Activated CD8-positive, alpha-beta memory T cell treated with anti-CD3 and anti-CD28 coated beads, Interleukin-2, amount 50 U/mL, for 48 hours (primary cell): Measurements from ENCODE around the gene DLG5.

Experiments used
- DNase-seq: peaks from one replicate; pipeline ENCODE4 v3.0.0-alpha.2; 2020

DLG5 gene

GRCh38 chr10:77946084-77946483, 19.5 kb upstream of the DLG5 start:
- DNase-seq, result no peak

- no peak for DNase-seq
Observed at GRCh38 chr10:77944519-77944918, 18.0 kb upstream of the DLG5 start.

- no peak for DNase-seq
Observed at GRCh38 chr10:77943121-77943901, 16.8 kb upstream of the DLG5 start.

DNA sequence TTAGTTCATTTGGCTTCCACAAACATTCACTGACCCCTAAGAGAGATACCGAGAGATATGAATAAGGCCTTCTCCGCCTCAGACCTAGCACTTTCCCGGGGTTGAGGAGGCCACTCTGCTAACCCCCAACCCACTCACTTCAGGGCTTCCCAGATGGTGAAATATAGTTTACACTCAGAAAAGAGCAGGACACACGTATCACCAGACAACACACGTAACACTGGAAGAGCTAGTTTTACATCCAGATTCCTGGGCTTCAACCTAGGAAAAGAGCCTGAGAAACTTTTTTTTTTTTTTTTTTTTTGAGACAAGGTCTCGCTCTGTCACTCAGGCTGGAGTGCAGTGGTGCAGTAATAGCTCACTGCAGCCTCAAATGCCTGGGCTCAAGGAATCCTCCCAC, 15.2 kb upstream of the DLG5 start:
- no peak for DNase-seq

DNA sequence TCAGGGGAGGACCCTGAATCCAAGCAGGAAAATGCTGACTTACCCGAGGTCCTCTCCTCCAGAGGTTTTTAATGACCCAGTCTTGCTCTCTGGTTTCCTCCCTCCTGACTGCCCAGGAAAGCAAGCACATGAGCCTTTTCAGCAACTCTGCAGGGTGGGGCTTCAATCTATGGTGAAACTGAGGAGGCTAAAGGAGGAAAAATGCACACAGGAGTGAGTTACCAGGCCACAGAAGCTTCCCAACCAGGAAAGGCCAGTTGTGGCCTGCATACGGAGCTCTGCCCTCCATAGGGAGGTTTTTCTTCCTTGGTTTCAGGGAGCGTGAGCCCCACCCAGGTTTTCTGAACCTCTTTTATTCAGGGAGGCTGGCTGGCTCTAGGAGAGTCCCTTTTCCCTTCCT, 14.1 kb upstream of the DLG5 start:
- DNase-seq, result no peak

DNA sequence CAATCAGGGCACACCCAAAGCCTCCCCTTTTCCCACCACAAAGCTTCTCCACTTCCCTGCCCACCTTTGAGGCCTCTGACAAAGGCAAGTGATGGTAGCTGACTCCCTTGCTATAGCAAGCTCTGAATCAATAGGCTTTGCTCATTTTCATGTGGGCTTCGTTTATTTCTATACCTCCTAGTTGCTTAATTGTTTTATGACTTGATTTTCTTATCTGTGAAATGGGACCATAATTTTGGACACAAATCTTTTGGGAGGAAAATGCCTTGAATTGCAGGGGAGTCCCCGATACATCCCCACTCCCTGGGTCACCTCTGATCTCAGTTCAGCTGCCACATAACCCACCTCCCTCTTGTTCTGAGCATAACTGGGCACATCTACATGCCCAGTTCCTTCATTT, 13.7 kb upstream of the DLG5 start:
- DNase-seq, result no peak

- DNase-seq, result no peak
Observed at GRCh38 chr10:77939561-77940001, 13.0 kb upstream of the DLG5 start.

DNA sequence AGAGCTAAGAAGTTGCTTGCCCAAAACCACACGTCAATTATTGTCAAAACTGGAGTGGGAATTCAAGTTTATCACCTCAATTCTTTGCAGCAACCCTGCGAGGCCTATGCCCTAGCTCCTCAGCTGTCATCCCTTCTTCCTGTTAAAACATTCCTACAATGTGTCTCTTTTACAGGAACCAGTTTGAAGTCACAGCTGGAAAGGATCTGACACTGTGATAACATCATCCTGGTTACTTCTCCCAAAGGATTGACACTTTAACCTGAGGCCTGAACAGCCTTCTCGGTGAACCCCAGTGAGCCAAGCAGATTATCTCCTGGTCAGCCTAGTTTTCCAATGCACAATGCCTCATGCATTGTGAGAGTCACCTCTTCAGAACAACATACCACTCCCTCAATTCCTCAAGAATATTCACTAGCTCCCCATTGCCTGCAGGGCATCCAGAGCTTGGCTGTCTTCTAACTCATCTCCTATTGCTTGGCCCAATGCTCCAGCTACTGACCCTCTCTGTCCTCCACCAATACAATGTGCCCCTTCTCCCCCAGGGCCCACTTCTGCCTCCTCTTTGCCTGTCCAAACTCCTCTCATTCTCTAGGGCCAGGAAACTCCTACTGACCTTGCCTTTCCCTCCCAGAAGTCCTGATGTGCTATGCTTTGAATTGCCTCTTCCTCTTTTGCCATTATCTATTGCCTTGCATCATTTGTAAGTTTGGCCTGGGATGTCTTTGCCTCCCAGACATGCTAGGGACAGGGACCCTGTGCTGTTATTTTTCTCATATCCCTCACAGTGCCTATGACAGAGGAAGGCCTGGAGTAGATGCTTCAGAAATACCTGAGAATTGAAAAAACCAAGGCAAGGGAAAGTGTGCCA, 10.4 kb upstream of the DLG5 start:
- DNase-seq, result no peak

DNA sequence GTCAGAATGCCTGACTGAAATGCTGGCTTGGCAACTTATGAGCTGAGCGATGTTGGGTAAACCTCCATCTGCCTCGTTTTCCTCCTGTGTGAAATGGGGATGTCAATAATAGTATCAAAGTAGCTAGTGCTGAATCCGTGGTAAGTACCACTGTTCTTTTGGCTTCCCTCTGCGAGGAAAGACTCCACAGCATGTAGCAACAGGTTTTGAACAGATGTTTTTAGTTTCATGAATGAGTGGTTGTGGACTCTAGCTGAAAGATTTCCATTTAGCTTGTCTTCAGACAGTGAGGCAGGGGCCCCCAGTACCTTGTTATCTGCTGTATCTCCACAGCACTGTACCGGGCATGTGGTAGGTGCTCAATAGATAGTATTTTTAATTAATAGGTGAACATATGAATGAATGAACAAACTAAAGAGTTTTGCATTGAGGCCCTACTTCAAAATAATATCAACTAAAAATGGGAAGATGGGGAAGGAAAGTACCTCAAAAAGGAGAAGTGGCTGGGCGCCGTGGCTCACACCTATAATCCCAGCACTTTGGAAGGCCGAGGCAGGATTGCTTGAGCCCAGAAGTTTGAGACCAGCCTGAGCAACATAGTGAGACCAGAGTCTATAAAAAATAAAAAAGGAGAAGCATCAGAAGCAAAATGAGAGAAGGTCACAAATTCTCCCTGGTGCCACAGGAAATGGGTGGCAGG, 5.6 kb upstream of the DLG5 start:
- DNase-seq, result no peak

DNA sequence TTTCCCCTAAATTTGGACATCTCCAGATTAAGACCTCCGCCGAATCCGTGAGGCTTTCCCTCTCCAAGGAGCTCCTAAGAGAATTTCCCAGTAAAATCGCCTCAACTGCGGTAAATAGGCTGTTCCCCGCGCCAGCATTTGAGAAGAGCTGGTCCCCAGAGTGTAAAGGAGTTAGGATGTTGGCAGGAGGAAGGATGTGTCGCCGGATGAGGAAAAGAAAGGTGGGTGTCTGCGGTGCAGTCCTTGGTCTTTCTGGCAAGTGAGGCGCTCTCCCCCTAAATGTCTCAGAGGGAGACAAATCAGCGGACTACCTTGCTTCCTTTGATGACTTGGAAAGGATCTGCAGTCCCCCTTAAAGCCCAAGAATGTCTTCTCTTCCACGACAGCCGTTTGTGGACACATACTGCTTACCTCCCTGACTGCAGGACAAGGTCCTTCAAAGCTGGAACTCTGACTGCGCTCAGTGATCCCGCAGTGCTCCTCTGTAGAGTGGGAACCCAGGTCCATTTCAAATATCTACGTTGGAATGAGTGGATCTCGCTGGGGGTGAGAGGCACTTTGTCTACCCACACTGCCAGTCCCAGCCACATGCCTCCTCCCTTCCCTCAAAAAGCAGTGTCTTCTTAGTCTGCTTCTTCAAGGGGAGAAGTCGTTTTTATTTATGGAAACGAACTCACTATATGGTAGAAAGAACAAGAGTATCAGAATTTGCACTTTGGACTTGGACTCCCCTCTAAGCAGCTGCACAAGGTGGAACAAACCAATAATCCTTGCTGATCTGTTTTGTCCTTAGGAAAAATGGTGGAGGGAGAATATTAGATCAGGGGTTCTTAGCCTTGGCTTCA, 1.1 kb upstream of the DLG5 start:
- DNase-seq, result no peak

DNA sequence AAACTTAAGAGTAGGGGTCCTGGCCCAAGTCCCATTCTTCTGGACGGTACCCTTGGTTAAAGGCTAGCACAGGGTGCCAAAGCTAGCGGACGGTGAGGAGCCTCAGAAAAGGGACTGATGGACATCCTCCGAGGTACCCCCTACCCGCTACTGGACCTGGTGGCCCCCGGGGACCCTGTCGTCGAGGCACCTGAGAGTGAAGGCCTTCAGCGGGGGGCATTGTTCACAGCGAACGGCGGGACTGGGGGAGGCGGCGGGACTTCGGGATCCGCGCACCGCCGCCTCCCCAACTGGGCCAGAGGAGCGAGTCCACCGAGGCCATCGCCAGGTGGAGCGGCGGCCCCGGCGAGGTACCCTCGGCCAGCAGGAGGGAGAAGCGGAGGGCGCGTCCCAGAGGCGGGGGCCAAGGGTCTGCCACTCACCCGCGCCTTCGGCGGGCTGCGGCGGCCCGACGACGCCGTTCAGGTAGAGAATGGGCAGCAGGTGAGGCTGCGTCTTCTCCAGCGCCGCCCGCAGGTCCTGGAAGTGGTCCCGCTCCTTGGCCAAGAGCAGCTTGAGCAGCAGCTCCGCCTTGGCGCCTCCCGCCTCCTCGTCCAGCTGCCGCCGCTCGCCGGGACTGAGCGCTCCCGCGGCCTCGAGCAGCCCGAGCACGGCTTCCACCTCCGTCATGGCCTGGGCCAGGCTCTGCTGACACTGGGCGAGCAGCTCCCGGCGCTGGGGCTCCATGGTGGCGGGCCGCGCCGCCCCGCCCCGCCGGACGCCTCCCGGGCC, 575 bp downstream of the DLG5 start:
- peak; percentile 71 for DNase-seq

- no peak for DNase-seq
Observed at GRCh38 chr10:77925410-77925794, 1.2 kb downstream of the DLG5 start.

DNA sequence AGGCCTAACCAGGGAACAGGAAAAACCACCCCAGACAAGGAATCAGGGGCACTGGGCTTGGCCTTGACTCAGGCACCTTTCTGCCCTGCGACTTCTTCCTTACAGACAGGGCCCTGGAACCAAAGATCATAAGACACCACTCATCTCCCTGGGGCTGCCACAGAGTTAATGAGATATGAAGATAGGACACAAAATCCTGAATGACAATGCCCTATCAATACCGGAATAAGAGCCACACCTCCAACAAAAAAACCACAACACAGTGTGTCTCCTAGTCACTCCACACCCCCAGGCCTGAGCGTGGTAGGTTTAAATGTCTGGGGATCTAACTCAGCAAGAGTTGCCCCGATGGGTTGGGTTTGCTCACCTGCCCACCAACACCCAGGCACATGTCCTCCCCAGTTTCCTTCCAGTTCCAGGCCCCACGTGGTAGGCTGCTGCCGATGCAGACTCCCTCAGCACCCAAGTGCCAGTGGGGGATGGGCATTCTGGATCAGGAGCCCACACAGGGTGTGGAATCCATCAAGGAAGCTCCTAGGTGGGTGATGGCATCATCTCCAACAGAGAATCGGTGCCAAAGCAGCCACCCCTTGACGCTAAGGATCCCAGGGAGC, 3.9 kb downstream of the DLG5 start:
- no peak for DNase-seq

DNA sequence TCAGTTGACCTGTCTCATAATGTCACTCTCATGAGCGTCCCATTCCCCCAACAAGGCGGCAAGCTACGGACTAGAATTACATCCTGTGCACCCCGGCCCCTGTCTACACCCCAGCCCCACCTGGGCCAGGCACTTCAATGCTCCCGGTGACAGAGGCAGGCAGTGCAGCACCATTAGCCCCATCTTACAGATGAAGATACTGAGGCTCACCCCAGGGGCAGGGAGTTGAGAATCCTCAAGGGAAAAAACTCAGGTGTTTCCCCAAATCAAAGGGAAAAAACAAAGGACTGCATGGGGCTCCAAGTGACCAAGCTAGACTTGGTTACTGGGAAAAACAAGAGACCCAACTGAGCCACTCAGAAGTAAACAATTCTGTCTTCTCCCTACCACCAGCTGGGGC, 4.5 kb downstream of the DLG5 start:
- no peak for DNase-seq

- DNase-seq, result no peak
Observed at GRCh38 chr10:77921395-77921794, 5.2 kb downstream of the DLG5 start.

DNA sequence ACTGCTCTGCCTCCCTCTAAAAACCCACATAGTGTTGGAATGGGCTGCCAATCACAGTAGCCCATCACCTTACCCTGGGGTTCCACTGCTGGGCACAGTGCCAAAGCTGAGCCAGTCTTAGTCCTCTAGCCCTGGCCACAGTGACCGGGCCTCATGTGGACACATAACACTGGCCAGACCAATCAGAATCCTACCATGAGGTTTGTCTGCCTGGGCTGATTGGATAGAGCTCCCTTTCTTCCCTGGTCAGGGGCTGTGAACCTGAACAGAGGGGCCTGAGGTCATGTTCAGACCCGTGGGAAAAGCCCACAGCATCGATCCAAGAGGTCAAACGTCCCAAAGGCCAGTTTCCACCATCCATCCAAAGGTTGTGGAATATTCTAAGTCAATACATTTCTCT, 6.1 kb downstream of the DLG5 start:
- DNase-seq, result no peak

DNA sequence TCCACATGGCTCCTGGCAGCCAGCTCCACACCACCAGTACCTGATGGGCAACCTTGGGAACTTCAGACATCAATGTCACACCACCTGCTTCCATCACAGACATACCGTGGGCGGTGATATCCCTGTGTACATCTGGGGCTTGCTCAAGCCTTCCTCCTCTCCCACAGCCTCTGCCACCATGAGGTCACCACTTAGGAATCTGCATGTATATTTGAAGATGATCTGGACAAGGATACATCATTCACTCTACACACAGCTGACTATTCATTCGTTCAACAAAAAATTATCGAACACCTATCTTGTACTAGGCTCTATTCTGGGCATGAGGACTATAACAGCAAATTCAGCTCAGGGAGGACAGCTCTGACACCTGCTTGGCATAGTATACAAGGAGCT, 6.8 kb downstream of the DLG5 start:
- DNase-seq, result no peak

DNA sequence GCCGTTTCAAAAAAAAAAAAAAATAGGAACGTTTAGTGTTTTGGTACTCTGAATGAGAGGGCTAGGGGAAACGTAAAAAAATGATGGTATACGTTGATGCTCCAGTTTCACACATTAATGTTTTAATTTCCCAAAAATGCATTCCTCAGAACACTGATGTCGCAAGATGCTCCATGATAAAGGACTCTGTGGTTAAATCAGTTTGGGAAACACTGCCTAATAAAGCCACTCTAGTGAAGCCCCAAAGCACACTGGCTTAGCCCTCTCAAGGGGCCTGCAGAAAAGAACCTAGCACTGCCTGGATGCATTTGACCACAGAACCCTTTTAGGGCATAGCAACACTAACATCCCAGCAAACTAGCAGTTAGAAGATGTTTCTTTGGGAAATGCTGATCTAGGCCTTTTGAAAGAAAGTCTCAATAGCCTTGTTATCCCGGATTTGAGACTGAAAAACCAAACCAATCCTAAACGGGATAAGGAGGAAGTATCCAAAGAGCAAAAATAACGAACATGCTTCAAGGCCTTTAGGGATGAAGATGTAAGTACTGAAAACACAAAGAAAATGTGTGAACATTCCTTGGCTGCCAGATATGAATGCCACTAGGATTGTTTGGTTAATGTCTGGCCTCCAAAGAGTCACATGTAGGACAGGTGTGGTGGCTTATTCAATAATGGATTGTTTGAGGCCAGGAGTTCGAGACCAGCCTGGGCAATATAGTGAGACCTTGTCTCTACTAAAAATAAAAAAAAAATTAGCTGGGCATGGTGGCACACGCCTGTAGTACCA, 11.0 kb downstream of the DLG5 start:
- no peak for DNase-seq

DNA sequence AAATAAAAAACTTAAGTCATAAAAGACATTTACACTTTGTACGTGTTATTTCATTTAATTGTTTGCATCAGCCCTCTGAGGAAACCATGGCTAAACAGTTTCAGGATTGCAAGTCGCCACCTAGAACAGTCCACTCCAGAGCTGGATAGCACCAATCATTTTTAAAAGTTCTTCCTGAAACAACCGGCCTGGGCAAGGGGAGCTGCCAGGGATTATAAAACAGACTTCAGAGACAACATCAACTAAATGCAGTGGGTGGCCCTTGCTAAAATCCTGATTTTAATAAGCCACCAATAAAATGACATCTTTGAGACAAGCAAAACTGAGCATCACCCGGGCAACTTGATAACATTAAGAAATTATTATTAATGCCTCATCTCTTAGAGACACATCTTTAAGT, 13.5 kb downstream of the DLG5 start:
- DNase-seq, result no peak

DNA sequence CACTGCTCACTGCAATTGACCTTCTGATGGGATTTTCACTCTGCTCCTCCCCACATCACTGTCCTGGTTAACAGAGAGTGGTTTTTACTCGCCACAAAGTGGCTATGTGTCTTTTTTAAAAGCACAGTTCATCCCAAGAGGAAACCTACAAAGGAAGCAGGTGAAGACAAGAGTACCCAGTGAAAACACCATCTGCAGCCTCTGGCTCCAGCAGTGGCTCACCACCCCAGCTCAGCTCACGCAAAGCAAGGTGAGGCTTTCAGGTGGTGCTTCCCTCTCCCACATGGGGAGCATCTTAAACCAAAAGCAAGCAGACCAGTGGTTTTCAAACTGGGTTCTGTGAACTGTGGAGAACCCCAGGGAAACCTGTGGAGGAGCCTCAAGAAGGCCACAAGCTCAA, 14.0 kb downstream of the DLG5 start:
- no peak for DNase-seq
